Activated CD8-positive, alpha-beta T cell treated with anti-CD3 and anti-CD28 coated beads for 36 hours (primary cell): ENCODE data around the gene DCTN4. TPM values are rescaled to one million over a fixed set of nuclear protein-coding genes. Genes with fewer than 3 reads are reported as not detected.

Experiments
- ATAC-seq: fragments of 200-7000 bp; cut with Tn5 transposase; one replicate; pipeline ENCODE4 v1.10.0; 2021; ENCODE audit warnings: mild to moderate bottlenecking, moderate library complexity
- CTCF ChIA-PET: fragments of 350-600 bp; sonication (Branson Sonifier 250); formaldehyde crosslinking; loops from one replicate; lab custom pipeline; 2021; ENCODE audit warnings: antibody characterized with exemption; lab: Charles Lee
- POLR2A ChIA-PET: fragments of 350-600 bp; sonication (Branson Sonifier 250); formaldehyde crosslinking; loops from one replicate; lab custom pipeline; 2021; ENCODE audit warnings: antibody characterized with exemption; lab: Charles Lee
- DNase-seq: peaks from one replicate; pipeline ENCODE4 v3.0.0-alpha.2; 2020
- H3K27ac Mint-ChIP-seq: one replicate; pipeline ENCODE4 v1.8.0; 2021; ENCODE audit warnings: mild to moderate bottlenecking, mixed read lengths
- H3K27me3 Mint-ChIP-seq: one replicate; pipeline ENCODE4 v1.8.0; 2021; ENCODE audit warnings: mixed read lengths
- H3K36me3 Mint-ChIP-seq: one replicate; pipeline ENCODE4 v1.8.0; 2021; ENCODE audit warnings: low read depth, mixed read lengths
- H3K4me1 Mint-ChIP-seq: one replicate; pipeline ENCODE4 v1.8.0; 2021; ENCODE audit warnings: low read depth, mixed read lengths
- H3K4me3 Mint-ChIP-seq: one replicate; pipeline ENCODE4 v1.8.0; 2021; ENCODE audit warnings: mild to moderate bottlenecking, moderate library complexity, mixed read lengths
- H3K9me3 Mint-ChIP-seq: one replicate; pipeline ENCODE4 v1.8.0; 2021; ENCODE audit warnings: mixed read lengths
- CTCF ChIP-seq: fragments of 200-600 bp; IDR thresholded peaks from one replicate; pipeline ENCODE4 v1.8.0; 2022; ENCODE audit warnings: antibody characterized with exemption, mild to moderate bottlenecking
- intact Hi-C: fragments of 100-400 bp; cut with micrococcal nuclease; formaldehyde crosslinking; loops from one replicate; pipeline ENCODE4 v1.10.0; 2022
- total RNA-seq, 2 experiments: library from RNA; stranded (reverse); gene quantifications; one replicate each; pipeline ENCODE4 v1.2.3, GENCODE V29; 2021

Gene DCTN4
- total RNA-seq, 2 experiments from 2014 or later, result 30.1 to 35.5 TPM

- Mint-ChIP-seq H3K4me1 (peaks cover 3% of the 10 kb centered on the region), H3K36me3 (no peaks in the 10 kb centered on the region), H3K27ac (no peak overlapping the region), H3K9me3 (no peaks in the 10 kb centered on the region), H3K27me3 (peaks cover 15% of the 10 kb centered on the region), H3K4me3 (peak overlapping the region; percentile 68)
- POLR2A ChIA-PET, result interaction anchor here (1.3 kb wide), 1 partner anchor 174 kb away, joined by 3 read pairs; no protein-coding TSS in a partner anchor
- DNase-seq (no peak), ATAC-seq (no peak)
- TF ChIP-seq CTCF, result no peak
- intact Hi-C loops, result no loop called here
- CTCF ChIA-PET, result interaction anchor here (1.2 kb wide), 1 partner anchor 174 kb away, joined by 3 read pairs; no protein-coding TSS in a partner anchor
These were observed 85.9 kb downstream of the DCTN4 start for GRCh38 chr5:150672884-150673275.

- intact Hi-C loops, result no loop called here
- peak overlapping the region; percentile 68 for H3K4me3 Mint-ChIP-seq
- H3K9me3 Mint-ChIP-seq, result no peaks in the 10 kb centered on the region
- ATAC-seq, result peak; percentile 69
- peaks cover 15% of the 10 kb centered on the region for H3K27me3 Mint-ChIP-seq
- ChIA-PET POLR2A (interaction anchor here (1.3 kb wide), 1 partner anchor 175 kb away, joined by 3 read pairs; no protein-coding TSS in a partner anchor), CTCF (no interaction called here)
- peaks cover 3% of the 10 kb centered on the region for H3K4me1 Mint-ChIP-seq
- H3K36me3 Mint-ChIP-seq, result no peaks in the 10 kb centered on the region
- DNase-seq, result peak; percentile 41
- no peak for TF ChIP-seq CTCF
- no peak overlapping the region for H3K27ac Mint-ChIP-seq
These were observed 86.5 kb downstream of the DCTN4 start for GRCh38 chr5:150672237-150672883.

- Mint-ChIP-seq H3K4me1 (peaks cover 3% of the 10 kb centered on the region), H3K4me3 (peak overlapping the region; percentile 68), H3K9me3 (no peaks in the 10 kb centered on the region), H3K36me3 (no peaks in the 10 kb centered on the region), H3K27me3 (peaks cover 15% of the 10 kb centered on the region), H3K27ac (no peak overlapping the region)
- ChIA-PET CTCF (no interaction called here), POLR2A (no interaction called here)
- DNase-seq (peak; percentile 30), ATAC-seq (peak; percentile 69)
- no peak for TF ChIP-seq CTCF
- intact Hi-C loops, result no loop called here
These were observed 87.1 kb downstream of the DCTN4 start for GRCh38 chr5:150671509-150672236.

- ChIA-PET POLR2A (no interaction called here), CTCF (no interaction called here)
- Mint-ChIP-seq H3K4me1 (peaks cover 3% of the 10 kb centered on the region), H3K4me3 (peak overlapping the region; percentile 15), H3K27ac (no peak overlapping the region), H3K36me3 (no peaks in the 10 kb centered on the region), H3K27me3 (peaks cover 15% of the 10 kb centered on the region), H3K9me3 (no peaks in the 10 kb centered on the region)
- DNase-seq, result no peak
- no peak for TF ChIP-seq CTCF
- no peak for ATAC-seq
- intact Hi-C loops, result no loop called here
These were observed 87.9 kb downstream of the DCTN4 start for GRCh38 chr5:150670948-150671310.
